DMS53 treated with DMSO at 0.1 percent for 48 hours (cell line): ENCODE data around the gene CDK14.

Experiments
- DNase-seq: peaks from one replicate; lab custom pipeline; 2025; ENCODE audit not compliant: unreplicated experiment; lab: John Stamatoyannopoulos, UW

Gene CDK14

DNA sequence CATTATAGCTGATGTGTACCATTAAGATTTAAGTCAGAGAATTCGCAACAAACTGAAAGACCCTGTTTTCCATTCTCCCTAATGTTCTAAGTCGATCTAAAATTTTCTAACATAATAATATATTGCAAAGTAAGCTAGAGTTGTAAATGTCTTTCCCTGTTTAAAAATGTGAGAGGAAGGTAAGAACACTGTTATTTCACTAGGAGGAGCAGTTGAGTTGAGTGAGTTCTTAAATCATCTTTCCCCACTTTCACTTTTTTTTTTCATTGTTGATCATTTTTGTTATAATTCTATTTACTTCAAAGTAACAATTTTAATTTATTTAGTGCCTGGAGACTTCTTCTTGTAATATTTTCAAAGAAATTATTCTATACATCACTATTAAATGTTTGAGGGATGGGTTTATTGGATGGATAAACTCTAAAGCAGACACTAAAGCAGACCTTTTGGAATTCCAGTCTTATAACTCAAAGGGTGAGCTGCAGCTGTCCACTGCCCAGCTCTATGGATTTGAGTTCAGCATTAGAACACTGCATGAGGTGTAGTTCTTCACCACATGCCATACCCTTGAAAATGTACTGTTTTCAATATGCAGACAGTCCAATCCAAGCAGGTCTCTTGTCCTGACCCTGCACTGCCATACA, 486.9 kb downstream of the CDK14 start:
- peak; percentile 43 for DNase-seq

- DNase-seq, result no peak
Observed at GRCh38 chr7:91083855-91084644, 487.9 kb downstream of the CDK14 start.

DNA sequence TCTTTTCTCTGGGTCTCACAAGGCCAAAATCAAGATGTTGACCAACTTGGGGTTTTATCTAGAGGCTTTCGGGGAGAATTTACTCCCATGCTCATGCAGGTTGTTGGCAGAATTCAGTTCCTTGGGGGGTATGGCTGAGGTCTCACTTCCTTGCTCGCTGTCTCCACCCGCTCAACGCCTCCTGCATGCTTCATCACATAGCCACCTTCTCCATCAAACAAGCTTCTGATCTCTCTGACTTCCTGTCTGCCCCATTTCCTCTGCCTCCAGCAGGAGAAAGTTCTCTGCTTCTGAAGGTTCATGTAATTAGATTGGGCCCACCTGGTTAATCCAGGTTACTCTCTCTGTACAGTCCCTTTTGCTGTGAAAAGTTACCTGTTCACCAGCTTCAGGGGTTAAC, 489.1 kb downstream of the CDK14 start:
- DNase-seq, result no peak

DNA sequence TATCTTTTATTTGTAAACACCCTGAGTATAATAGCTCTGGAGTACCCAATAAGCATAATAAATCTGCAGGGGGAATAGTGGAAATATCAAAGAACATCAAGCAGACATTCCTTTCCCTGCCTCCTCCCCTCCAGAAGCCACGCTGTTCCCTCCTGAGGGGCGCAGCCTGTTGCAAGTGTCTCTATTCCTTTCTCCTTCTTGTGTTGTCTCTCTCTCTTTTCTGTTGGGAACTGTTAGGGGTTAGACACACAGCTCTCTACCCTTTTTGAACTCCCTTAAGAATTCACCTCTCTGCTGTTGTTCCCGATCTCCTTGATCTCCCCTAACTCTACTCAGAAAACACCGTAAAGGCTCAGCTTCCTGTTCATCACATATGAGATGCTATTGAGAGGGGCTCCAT, 490.1 kb downstream of the CDK14 start:
- DNase-seq, result no peak

GRCh38 chr7:91088156-91088555, 492.0 kb downstream of the CDK14 start:
- DNase-seq, result no peak

DNA sequence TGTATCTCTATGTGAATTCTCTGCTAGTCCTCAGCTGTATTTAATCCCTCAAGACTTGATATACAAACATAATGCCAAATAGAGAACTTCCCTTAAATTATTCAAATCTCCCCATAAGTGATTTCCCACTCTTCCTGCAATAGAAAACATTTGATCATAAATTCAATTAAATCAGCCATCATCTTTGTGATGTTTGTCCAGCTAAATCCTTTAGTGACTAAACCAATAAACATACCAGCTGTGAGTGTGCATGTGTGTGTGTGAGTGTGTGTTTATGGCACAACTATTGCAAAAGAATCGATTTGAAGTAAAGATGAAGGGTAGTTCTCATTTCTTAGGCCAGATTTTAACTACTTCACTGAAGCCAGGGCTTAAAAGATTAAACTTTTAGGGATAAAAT, 492.6 kb downstream of the CDK14 start:
- no peak for DNase-seq

DNA sequence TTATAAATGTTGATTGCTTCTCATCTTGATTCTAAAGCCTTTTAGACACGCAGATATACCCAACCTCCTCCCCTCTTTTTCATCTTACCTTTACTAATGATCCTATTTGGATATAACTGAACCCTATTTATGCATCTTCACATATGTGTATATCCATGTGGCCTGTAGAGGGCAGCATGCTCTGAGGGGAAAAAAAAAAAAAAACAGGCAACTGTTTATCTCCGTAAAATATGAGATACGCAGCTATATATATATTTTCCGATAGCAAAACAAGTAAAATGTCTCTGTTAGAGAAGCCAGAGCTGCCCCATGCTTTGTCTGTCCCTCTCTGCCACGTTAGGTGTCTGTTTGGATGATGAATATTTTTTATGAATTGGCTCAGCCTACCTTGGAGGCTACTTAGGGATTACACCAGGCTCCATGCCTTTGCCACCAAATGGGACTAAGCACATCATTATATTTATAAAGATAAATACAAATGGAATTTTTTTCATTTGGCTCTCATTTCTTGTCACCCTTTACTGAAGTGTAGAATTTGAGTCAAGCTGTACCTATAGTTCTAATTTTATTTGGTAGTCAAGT, 493.4 kb downstream of the CDK14 start:
- peak; percentile 71 for DNase-seq

- DNase-seq, result no peak
Observed at GRCh38 chr7:91090684-91091083, 494.6 kb downstream of the CDK14 start.

DNA sequence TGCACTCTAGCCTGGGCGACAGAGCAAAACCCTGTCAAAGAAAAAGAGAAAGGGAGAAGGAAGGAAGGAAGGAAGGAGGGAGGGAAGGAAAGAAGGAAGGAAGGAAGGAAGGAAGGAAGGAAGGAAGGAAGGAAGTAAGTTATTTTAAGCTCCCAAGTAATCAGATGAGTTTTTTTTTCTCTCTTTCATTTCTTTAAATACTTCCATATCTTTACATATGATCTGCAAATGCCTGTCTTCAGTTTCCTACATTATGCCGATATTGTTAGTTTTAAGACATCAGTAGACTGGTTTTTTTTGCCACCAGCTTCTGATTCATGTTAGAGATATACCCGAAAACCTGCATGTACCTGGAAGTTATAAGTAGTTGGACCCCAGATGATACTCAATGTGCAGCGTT, 495.5 kb downstream of the CDK14 start:
- no peak for DNase-seq

- no peak for DNase-seq
Observed at GRCh38 chr7:91093181-91093580, 497.1 kb downstream of the CDK14 start.

- DNase-seq, result no peak
Observed at GRCh38 chr7:91098566-91098965, 502.4 kb downstream of the CDK14 start.

DNA sequence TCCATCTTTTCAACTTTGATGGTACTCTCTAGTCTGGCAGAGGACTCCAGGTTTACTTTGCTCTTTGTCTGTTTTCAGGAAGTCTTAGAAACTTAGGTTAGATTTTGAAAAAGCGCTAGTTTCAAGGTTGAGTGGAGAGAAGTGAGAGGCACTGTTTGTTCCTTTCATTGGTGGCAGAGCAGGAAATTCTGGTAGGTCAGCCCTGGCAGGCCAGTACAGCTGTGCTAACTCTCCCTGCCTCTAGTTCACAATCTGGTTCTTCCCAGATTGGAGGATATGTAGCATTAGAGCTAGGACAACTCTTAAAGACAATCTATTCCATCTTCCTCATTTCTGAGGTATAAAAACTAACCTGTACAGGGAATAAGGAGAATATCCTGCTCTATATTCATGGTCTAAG, 507.2 kb downstream of the CDK14 start:
- peak; percentile 75 for DNase-seq

DNA sequence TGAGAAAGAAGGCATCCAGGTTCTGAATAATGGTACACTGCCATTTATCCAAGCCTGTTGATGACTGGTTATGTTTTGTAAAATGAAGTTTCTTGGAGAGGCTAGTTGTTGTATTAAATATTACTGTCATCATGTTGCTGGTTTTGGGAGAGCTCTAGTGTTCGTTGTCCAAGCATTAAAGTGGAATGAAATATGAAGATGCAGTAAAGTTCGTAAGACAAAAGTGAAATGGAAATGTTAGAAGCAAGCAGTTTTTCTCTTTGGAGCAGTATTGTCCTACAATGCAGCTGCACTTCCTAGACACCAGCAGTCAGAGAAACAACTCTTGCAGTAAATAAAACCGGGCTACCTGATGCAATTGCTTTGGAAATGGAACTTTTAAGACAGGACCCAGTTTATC, 511.3 kb downstream of the CDK14 start:
- DNase-seq, result no peak

DNA sequence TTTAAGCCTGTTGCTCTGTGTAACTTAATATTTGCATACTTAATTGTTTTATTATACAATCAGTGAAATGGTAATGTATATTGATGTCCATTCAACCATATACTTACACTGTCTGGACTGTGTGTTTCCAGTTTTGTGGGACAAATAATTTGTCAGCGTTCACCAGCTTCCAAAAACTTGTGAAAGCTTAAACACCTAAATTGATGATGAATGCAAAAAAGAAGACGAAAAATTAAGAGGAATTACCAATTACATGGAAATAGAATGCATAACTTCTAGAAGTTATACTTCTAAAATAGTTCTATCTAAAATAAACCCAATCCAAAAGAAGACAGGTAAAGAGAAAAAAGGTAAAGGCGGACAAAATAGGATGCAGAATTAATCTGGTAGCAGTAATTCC, 513.1 kb downstream of the CDK14 start:
- DNase-seq, result no peak

DNA sequence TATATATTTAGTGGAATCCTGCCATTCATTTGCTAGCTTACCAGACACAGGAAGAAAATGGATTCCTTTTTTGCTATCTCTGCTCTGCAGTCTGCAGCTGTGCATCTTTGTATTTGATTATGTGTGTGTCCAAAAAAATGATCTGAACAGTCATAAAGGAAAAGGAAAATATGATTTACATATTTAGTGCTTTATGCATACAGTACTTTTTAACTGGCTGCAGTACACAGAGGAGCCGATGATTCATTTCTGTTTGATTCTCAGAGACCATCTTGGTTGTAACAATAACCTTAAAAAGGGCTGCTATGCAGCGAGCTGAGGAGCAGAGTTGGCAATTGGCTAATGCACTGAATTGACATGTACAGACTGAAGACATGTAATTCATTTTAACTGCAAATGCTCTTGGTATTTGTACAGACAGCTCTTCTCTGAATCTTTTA, 516.8 kb downstream of the CDK14 start:
- DNase-seq, result no peak

DNA sequence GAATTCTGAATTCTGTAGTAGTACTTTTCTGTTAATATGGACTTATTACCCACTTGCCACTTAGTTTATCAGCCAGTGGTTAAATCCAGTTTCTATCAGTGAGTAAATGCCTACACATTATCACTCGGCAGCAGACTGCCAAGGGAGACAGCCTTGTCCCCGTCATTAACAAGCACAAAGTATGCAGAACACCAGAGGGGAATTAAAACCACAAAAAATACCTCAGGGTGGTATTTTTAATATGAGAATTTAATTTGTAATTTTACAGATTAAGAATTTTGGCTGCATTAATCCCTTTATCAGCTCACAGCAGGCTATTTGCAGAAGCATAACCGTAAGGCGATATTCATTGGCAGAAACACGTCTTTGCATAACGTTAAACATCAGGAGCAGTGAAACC, 518.1 kb downstream of the CDK14 start:
- no peak for DNase-seq

DNA sequence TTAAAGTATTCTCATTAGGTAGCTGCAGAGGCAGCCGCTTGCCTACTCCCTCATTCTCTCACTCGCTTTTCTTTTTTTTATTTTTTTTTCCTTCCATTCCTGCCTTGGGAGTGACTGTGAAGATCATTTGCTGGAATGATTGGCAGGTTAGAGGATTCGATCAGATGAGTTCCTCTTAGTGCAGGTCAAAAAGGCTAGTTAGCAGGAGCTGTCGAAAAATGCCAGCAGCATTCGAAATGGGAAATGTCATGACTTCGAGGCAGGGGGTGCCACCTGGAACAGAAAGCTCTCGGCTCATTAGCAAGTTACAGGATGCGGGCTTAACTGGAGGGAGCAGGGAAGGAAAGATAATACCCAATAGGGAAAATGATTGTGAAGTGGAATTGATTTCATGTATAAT, 530.6 kb downstream of the CDK14 start:
- no peak for DNase-seq

DNA sequence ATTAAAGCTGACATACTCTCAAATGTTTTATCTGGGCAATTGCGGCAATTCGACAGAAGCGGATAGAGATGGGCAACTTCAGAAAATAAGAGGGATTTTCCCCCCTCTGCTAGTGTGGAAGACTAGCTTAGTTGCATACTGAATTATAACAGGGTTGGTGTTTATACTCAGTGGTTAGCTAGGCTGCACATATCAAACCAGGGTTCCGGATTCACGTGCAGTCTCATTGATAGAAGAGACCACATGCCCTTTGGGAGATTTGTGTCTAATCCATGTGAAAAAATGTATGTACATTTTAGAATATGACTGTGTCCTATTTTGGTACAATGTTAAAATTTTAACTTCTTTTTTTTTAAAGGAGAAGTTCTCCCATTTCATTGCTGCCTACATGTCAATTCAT, 531.2 kb downstream of the CDK14 start:
- no peak for DNase-seq

DNA sequence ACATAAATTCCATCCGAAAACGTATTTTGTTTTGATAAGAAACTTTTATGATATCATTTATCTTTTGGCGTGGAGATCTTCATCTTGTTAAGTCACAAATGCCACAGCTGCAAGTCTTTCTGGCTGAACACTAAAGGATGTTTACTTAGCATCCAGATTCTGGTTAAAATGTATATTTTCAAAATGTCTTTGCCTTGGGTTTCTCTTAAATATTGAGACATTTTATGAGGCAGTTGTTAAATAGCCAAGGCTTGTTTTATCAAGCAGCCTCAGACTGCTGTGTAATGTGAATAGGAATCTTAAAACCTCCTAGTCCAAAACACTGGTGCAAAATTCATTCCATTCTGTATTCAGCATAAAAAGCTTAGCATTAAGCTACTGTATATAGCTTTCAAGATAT, 531.8 kb downstream of the CDK14 start:
- DNase-seq, result no peak

DNA sequence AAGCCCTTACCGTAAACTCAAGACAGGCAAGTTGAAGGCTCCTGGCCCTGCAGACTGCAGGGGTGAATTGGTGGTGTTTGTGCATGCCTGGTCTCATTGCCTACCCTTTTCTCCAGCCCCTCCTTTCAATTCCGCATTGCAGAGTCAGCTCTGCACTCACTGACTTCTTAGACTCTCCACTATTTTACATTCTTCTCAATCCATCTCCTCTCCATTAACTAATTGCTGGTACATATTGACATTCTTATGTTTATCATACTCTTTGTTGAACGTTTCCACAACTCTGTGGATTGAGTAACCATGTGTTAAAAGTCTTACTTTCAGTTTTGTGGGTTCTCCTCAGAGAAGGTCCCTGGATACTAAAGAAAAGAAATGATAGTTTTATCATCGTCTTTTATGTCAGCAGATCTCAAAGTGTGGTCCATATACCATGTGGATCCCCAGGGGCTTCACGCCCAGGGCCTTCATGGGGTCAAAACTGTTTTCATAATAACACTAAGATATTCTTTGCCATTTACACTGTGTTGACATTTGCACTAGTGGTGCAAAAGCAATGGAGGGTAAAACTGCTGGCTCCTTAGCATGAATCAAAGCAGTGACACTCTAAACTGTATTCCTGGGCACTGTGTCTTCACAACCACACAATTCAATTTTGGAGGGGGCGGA, 532.7 kb downstream of the CDK14 start:
- no peak for DNase-seq

GRCh38 chr7:91135300-91135699, 539.2 kb downstream of the CDK14 start:
- DNase-seq, result no peak
